Measurements from ENCODE around the gene SEC16B. TPM values are rescaled to one million over a fixed set of nuclear protein-coding genes. Genes with fewer than 3 reads are reported as not detected.

The SEC16B gene
- total and polyA plus RNA-seq, 2 of the 8 experiments (the other 6 are each of a cell fraction or from before 2014, with no cell fraction given): 0.56 to 0.94 TPM

DNA sequence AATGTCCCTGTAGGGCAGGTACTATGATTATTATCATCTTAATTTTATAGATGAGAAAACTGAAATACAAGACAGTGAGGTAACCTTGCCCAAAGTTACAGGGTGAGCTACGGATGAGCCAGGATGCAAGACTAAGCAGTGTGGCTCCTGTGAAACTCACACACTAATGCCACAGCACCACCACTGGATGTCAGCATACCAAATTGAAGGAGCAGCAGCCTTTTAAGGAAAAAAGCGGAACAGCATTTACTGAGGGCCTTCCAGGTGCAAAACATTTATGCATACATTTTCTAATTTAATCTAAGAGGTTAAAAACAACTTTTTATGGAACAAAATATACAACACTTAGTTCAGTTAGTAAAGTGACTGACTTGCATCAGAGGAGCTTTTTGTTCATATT, 41.7 kb downstream of the SEC16B start:
- no peaks in the 10 kb centered on the region for H3K27me3 ChIP-seq (replicated peaks in 1 of 4; ENCODE audit: control insufficient read depth in 3 of 4, extremely low read depth in 1 of 4, insufficient read depth in 3 of 4, low read length in 3 of 4)
- H3K4me1 ChIP-seq (replicated peaks in 1 of 4; ENCODE audit: control insufficient read depth in 3 of 4, insufficient read depth in 4 of 4, low read length in 3 of 4): 0 out of 7 replicates have a peak, but pooled peaks cover 0 to 3% (median 0%) of the 10 kb centered on the region in 4 experiments
- no peaks in the 10 kb centered on the region for H3K36me3 ChIP-seq (ENCODE audit: control insufficient read depth in 2 of 4, insufficient read depth in 4 of 4, low read length in 3 of 4)
- H2AK5ac ChIP-seq (ENCODE audit: low read depth, low read length): no peak overlapping the region
- H4K8ac ChIP-seq (ENCODE audit: extremely low read depth, insufficient read depth, low read length): no peak overlapping the region
- FAIRE-seq (peak; percentile 13), DNase-seq (ENCODE audit: low read depth in 1 of 2, low spot score in 2 of 2) (no peak)
- no peak overlapping the region for H2BK5ac ChIP-seq (ENCODE audit: low read depth, low read length)
- no peak for TF ChIP-seq JUND (IDR thresholded peaks at IDR 0.05; ENCODE audit: low read length)
- peak; percentile 52 to 59 for TF ChIP-seq RAD21 (IDR thresholded peaks at IDR 0.05 in 1 of 2, conservative IDR thresholded peaks at IDR 0.05 in 1 of 2; ENCODE audit: low read depth in 2 of 2, low read length in 2 of 2)
- peak; percentile 53; the same call in 1 of the 2 replicates for TF ChIP-seq SRF (IDR thresholded peaks at IDR 0.05; ENCODE audit: low read depth, low read length)
- TF ChIP-seq, protein P1, sequence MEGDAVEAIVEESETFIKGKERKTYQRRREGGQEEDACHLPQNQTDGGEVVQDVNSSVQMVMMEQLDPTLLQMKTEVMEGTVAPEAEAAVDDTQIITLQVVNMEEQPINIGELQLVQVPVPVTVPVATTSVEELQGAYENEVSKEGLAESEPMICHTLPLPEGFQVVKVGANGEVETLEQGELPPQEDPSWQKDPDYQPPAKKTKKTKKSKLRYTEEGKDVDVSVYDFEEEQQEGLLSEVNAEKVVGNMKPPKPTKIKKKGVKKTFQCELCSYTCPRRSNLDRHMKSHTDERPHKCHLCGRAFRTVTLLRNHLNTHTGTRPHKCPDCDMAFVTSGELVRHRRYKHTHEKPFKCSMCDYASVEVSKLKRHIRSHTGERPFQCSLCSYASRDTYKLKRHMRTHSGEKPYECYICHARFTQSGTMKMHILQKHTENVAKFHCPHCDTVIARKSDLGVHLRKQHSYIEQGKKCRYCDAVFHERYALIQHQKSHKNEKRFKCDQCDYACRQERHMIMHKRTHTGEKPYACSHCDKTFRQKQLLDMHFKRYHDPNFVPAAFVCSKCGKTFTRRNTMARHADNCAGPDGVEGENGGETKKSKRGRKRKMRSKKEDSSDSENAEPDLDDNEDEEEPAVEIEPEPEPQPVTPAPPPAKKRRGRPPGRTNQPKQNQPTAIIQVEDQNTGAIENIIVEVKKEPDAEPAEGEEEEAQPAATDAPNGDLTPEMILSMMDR (IDR thresholded peaks at IDR 0.05; ENCODE audit: control extremely low read depth in 1 of 3, insufficient read depth in 1 of 3, low read depth in 1 of 3, low read length in 3 of 3): peak; percentile 26 to 58 (median 55)
- TF ChIP-seq EP300 (IDR thresholded peaks at IDR 0.05; ENCODE audit: borderline replicate concordance in 1 of 2, low read depth in 2 of 2, low read length in 2 of 2): no peak
- no peak overlapping the region for H3K4me2 ChIP-seq (ENCODE audit: insufficient read depth in 1 of 2, low read depth in 2 of 2, low read length in 2 of 2)
- no peak overlapping the region for H3K4me3 ChIP-seq (ENCODE audit: extremely low read depth in 1 of 4, insufficient read depth in 2 of 4, low read depth in 3 of 4, low read length in 4 of 4)
- 54% methylated on average over 2 of the region's 2 CpGs; no CpG with 5 or more reads in 1 of the 2 experiments for WGBS, 2 experiments (ENCODE audit: extremely low coverage in 1 of 2, insufficient coverage in 1 of 2, insufficient read length in 1 of 2, insufficient replicate concordance in 2 of 2, low coverage in 1 of 2, low lambda C conversion rate in 2 of 2, missing lambda C conversion rate in 1 of 2)
- H3K9me3 ChIP-seq (ENCODE audit: insufficient read depth in 2 of 2, low read depth in 1 of 2, low read length in 1 of 2): no peaks in the 10 kb centered on the region
- H3K23ac ChIP-seq (ENCODE audit: insufficient read length): no peak overlapping the region
- H3K18ac ChIP-seq (ENCODE audit: extremely low read depth, low read length): no peak overlapping the region
- no peak overlapping the region for H2BK15ac ChIP-seq (ENCODE audit: low read length)
- no peak overlapping the region for H3K14ac ChIP-seq (ENCODE audit: insufficient read length)
- H2BK20ac ChIP-seq (ENCODE audit: low read length): no peak overlapping the region
- no peak overlapping the region for H4K91ac ChIP-seq (replicated peaks; ENCODE audit: insufficient read length, low read length)
- H3K4ac ChIP-seq (replicated peaks; ENCODE audit: insufficient read length, low read depth, low read length): no peak overlapping the region
- H2BK12ac ChIP-seq (ENCODE audit: low read depth, low read length): no peak overlapping the region
- POLR2A ChIA-PET (ENCODE audit: partially characterized antibody): no interaction called here
- H3K56ac ChIP-seq (replicated peaks; ENCODE audit: insufficient read length, low read depth, low read length): no peak overlapping the region
- H2BK120ac ChIP-seq (replicated peaks; ENCODE audit: low read depth, low read length): no peak overlapping the region
- H2AFZ ChIP-seq (ENCODE audit: low read length): no peak overlapping the region
- H3K79me1 ChIP-seq (ENCODE audit: low read depth, low read length): no peaks in the 10 kb centered on the region
- H4K20me1 ChIP-seq (replicated peaks in 1 of 2; ENCODE audit: control insufficient read depth in 1 of 2, insufficient read depth in 2 of 2, low read length in 2 of 2): no peaks in the 10 kb centered on the region
- H4K5ac ChIP-seq (ENCODE audit: insufficient read length, low read depth, low read length): no peak overlapping the region
- no peak overlapping the region for H3K27ac ChIP-seq (ENCODE audit: low read depth, low read length)
- CTCF ChIA-PET (ENCODE audit: partially characterized antibody): interaction anchor here (0.5 to 14.6 kb wide), 9 partner anchors 13 to 528 kb away, joined by 3 to 274 read pairs (median 3); no protein-coding TSS in a partner anchor
- no peaks in the 10 kb centered on the region for H3K79me2 ChIP-seq (ENCODE audit: control insufficient read depth in 1 of 2, insufficient read depth in 2 of 2, low read length in 2 of 2)
- no peak overlapping the region for H3K9ac ChIP-seq (replicated peaks in 1 of 4; ENCODE audit: extremely low read depth in 1 of 4, low read depth in 3 of 4, low read length in 3 of 4)
- no peaks in the 10 kb centered on the region for H3K23me2 ChIP-seq (ENCODE audit: low read depth, low read length)

Measured in H1 (cell line).